Type B pancreatic cell (in vitro differentiated cells): ENCODE data around the gene RABGAP1L. TPM values are rescaled to one million over a fixed set of nuclear protein-coding genes. Genes with fewer than 3 reads are reported as not detected.

Experiments
- DNase-seq: peaks from one replicate; pipeline ENCODE4 v3.0.0; 2021; ENCODE audit warnings: mixed read lengths; ENCODE audit not compliant: unreplicated experiment; ENCODE audit errors: extremely low spot score
- H3K27ac Mint-ChIP-seq: 2 replicates; pipeline ENCODE4 v1.8.0; 2021; ENCODE audit warnings: mild to moderate bottlenecking, mixed read lengths
- H3K27me3 Mint-ChIP-seq: 2 replicates; pipeline ENCODE4 v1.8.0; 2021; ENCODE audit warnings: mixed read lengths
- H3K36me3 Mint-ChIP-seq: 2 replicates; pipeline ENCODE4 v1.8.0; 2021; ENCODE audit warnings: mixed read lengths
- H3K4me1 Mint-ChIP-seq: one replicate; pipeline ENCODE4 v1.8.0; 2021; ENCODE audit warnings: mixed read lengths; ENCODE audit not compliant: unreplicated experiment
- H3K4me3 Mint-ChIP-seq: 2 replicates; pipeline ENCODE4 v1.8.0; 2021; ENCODE audit warnings: mild to moderate bottlenecking, mixed read lengths
- H3K9me3 Mint-ChIP-seq: 2 replicates; pipeline ENCODE4 v1.8.0; 2021; ENCODE audit warnings: mixed read lengths
- CTCF ChIP-seq: fragments of 200-600 bp; sonication (generic); conservative IDR thresholded peaks from 2 replicates; pipeline ENCODE4 v1.5.0; 2021; ENCODE audit warnings: antibody characterized with exemption, mild to moderate bottlenecking
- total RNA-seq: library from RNA; stranded (reverse); gene quantifications from 2 replicates; pipeline ENCODE4 v1.2.1, GENCODE V29; 2021; ENCODE audit warnings: low replicate concordance

Gene RABGAP1L
- total RNA-seq, 1 donor from 2014 or later = 35.6 TPM

GRCh38 chr1:174938281-174939007 is 779.1 kb downstream of the RABGAP1L start:
- no peak overlapping the region for H3K4me3 Mint-ChIP-seq
- TF ChIP-seq CTCF = no peak
- H3K27ac Mint-ChIP-seq = peak overlapping the region; percentile 54
- no peak for DNase-seq
- H3K36me3 Mint-ChIP-seq = no peaks in the 10 kb centered on the region
- H3K4me1 Mint-ChIP-seq = peaks cover 22% of the 10 kb centered on the region
- no peaks in the 10 kb centered on the region for H3K9me3 Mint-ChIP-seq
- no peaks in the 10 kb centered on the region for H3K27me3 Mint-ChIP-seq

- Mint-ChIP-seq H3K4me3 (no peak overlapping the region), H3K36me3 (no peaks in the 10 kb centered on the region), H3K27me3 (no peaks in the 10 kb centered on the region), H3K4me1 (peaks cover 22% of the 10 kb centered on the region), H3K27ac (peak overlapping the region; percentile 75), H3K9me3 (no peaks in the 10 kb centered on the region)
- no peak for TF ChIP-seq CTCF
- DNase-seq = no peak
Observed at GRCh38 chr1:174939775-174940545, 780.6 kb downstream of the RABGAP1L start.

- Mint-ChIP-seq H3K9me3 (no peaks in the 10 kb centered on the region), H3K27ac (no peak overlapping the region), H3K27me3 (no peaks in the 10 kb centered on the region), H3K36me3 (no peaks in the 10 kb centered on the region), H3K4me3 (no peak overlapping the region), H3K4me1 (peaks cover 30% of the 10 kb centered on the region)
- no peak for DNase-seq
- TF ChIP-seq CTCF = no peak
Observed at GRCh38 chr1:174940646-174941175, 781.4 kb downstream of the RABGAP1L start.

GRCh38 chr1:174942547-174943255 is 783.4 kb downstream of the RABGAP1L start:
- peak overlapping the region; percentile 2 for H3K27ac Mint-ChIP-seq
- no peak for DNase-seq
- H3K27me3 Mint-ChIP-seq = no peaks in the 10 kb centered on the region
- no peaks in the 10 kb centered on the region for H3K9me3 Mint-ChIP-seq
- peaks cover 31% of the 10 kb centered on the region for H3K4me1 Mint-ChIP-seq
- H3K36me3 Mint-ChIP-seq = no peaks in the 10 kb centered on the region
- no peak for TF ChIP-seq CTCF
- no peak overlapping the region for H3K4me3 Mint-ChIP-seq

- Mint-ChIP-seq H3K36me3 (no peaks in the 10 kb centered on the region), H3K4me3 (no peak overlapping the region), H3K4me1 (peaks cover 16% of the 10 kb centered on the region), H3K27me3 (no peaks in the 10 kb centered on the region), H3K27ac (peak overlapping the region; percentile 60), H3K9me3 (no peaks in the 10 kb centered on the region)
- no peak for TF ChIP-seq CTCF
- no peak for DNase-seq
Observed at GRCh38 chr1:174946031-174946430, 786.7 kb downstream of the RABGAP1L start.
